Measurements from ENCODE around the gene RNF31.

RNF31 gene

GRCh38 chr14:24138396-24139271 lies 8.7 kb upstream of the RNF31 start:
- DNase-seq: no peak

DNA sequence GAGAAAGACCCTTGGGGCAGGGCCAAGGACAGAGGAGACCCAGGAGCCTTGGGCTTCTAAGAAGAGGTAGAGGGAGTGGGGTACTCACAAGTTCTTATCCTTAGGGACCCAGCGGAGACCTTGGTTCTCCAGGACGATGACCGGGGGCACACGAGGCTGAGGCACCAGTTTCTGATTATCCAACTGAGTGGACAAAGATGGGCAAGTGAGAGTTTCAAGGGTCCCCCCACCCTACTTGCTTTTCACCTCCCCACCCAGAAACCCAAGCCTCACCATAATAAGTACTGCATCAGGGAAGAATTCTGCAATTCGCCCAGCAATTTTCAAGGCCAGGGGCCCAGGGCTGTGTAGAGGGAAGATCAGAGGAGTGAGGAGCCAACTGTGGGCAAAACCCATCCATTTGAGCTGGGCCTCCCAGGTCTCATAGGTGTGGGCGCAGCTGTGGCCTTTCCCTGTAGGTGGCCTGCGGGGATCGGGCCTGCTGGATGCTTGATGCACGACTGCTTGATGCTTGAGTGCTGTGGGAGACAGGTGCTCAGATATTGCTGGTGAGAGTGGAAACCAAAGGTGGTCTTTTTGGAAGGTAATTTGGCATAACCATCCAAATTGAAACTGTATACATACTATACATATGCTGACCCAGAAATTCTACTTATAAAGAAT lies 7.9 kb upstream of the RNF31 start:
- DNase-seq: no peak

DNA sequence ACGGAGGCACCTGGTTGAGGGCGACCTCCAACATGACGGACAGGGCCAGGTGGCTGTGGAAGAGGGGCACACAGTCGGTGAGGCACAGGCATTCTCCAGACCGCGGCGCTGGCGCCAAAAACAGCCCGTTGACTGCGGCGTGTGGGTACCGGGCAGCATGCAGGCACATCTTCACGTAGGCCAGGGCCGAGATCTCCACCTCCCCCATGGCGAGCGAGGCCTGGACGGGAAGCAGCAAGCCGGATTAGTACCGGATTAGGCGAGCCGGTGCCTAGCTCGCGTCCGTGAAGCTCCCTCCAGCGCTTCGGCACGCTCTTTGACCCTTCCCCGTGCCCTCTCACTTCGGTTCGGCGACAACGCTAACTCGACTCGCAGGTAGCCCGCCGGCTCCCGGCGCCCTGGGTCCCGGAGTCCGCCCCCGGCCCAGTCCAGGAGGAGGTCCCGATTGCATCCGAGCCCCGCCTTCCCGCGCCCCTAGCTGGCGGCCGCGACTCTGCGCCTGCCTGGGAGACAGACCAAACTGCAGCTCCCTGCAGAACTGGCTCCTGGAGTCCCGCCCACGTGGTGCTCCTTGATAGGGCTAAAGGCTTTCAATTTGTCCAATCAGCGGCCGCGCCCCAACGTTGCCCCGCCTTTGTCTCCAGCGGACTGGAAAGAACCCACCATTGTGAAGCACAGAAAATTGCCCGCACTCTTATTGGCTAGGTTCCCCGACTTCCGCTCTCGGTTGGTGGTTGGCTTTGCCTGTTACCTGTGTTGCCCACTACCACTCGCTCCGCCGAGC lies 6.0 kb upstream of the RNF31 start, which contains the start of gene EMC9:
EMC9 (minus strand) TSS at position 495 of the 784 bp plus-strand sequence; CDS start at position 208, 287 bp downstream.
- DNase-seq: peak; percentile 99

- DNase-seq: no peak
Measured at GRCh38 chr14:24143511-24143910, 3.8 kb upstream of the RNF31 start.

DNA sequence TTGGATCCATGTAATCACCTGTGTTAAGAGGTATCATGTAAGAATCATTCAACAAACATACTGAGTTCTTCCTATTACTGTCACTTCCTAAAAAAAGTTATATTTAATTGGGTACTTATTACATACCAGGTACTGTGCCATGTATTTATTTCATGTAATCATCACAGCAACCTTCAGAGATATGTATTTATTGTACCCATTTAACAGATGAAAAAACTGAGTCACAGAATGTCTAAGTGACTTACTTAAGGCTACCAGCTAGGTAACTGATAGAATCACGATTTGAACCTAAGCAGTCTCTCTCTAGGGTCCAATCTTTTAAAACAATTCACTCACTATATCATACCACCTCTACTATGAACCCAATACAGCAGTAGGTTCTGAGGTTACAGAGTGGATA lies 2.8 kb upstream of the RNF31 start:
- no peak for DNase-seq

GRCh38 chr14:24145219-24145618 lies 2.1 kb upstream of the RNF31 start:
- no peak for DNase-seq

- no peak for DNase-seq
Measured at GRCh38 chr14:24145690-24146452, 1.4 kb upstream of the RNF31 start.

DNA sequence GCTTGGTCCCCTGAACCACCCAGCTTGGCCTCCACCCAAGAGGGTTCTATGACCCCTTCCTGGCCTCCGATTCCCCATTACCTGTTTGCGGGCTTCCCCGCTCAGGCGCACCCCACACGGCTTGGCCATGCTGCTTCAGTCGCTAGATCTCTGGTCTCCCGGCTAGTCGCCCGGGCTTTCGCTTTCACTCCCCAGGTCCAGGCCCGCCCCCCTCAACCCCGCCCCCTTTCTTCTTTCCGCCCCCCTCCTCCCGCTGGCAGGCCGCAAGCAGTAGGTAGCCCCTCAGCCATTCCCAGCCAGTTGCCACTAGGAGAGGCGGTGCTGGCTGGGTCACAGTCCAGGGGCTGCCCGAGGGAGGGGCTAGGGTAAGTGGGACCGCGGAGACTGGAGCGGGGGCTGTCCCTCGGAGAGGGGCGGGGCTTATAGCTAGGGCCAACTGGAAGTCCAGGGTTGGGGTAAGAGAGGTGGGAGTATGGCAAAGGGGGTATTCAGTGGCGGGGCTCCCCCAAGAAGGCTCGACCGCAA lies 783 bp upstream of the RNF31 start, which contains the start of gene PSME2:
PSME2 (minus strand) TSS at position 158 of the 525 bp plus-strand sequence; CDS start at position 129, 29 bp downstream.
- peak; percentile 78 for DNase-seq

- DNase-seq: no peak
Measured at GRCh38 chr14:24147761-24148428, 597 bp downstream of the RNF31 start.

DNA sequence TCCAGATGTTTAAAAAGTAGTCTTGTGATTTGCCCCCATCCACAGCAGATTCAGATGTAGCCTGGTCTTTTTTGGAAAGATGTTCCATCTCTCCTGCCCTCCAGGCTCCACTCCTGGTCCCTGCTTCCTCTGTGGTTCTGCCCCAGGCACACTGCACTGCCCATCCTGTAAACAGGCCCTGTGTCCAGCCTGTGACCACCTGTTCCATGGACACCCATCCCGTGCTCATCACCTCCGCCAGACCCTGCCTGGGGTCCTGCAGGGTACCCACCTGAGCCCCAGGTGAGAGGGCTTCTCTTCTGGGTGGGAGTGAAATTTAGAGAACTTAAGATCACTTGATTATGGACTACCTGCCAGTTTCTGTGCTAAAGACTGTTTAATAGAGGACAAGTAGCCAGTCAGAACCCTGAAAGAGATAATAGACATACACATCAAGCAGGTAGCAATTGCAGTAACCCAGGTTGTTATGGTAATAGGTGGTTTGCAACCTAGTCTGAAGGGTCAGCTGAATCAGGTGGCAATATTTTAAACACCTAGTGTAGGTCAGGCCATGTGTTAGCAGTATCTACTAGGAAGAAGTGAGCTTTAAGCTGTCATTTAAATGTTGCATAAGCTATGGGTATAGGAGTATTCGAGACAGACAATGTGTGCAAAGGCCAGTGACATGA lies 2.1 kb downstream of the RNF31 start:
- no peak for DNase-seq

DNA sequence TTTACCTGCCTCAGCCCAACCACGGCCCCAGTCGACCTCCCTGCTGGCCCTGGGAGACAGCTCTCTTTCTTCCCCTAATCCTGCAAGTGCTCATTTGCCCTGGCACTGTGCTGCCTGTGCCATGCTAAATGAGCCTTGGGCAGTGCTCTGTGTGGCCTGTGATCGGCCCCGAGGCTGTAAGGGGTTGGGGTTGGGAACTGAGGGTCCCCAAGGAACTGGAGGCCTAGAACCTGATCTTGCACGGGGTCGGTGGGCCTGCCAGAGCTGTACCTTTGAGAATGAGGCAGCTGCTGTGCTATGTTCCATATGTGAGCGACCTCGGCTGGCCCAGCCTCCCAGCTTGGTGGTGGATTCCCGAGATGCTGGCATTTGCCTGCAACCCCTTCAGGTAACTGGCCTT lies 2.8 kb downstream of the RNF31 start:
- no peak for DNase-seq

DNA sequence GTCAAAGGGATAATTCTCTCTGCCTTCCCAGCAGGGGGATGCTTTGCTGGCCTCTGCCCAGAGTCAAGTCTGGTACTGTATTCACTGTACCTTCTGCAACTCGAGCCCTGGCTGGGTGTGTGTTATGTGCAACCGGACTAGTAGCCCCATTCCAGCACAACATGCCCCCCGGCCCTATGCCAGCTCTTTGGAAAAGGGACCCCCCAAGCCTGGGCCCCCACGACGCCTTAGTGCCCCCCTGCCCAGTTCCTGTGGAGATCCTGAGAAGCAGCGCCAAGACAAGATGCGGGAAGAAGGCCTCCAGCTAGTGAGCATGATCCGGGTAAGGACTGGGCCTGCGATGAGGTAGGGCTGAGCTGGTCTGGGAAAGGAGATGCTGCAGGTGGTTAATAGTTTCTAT lies 3.3 kb downstream of the RNF31 start:
- DNase-seq: no peak

DNA sequence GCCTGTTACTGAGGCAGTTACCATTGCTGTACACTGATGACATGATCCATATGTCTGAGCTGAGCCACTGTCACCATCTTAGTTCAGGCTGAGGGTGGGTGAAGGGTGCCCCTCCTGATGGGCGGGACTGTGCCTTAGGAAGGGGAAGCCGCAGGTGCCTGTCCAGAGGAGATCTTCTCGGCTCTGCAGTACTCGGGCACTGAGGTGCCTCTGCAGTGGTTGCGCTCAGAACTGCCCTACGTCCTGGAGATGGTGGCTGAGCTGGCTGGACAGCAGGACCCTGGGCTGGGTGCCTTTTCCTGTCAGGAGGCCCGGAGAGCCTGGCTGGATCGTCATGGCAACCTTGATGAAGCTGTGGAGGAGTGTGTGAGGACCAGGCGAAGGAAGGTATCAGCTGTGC lies 3.7 kb downstream of the RNF31 start:
- DNase-seq: no peak

DNA sequence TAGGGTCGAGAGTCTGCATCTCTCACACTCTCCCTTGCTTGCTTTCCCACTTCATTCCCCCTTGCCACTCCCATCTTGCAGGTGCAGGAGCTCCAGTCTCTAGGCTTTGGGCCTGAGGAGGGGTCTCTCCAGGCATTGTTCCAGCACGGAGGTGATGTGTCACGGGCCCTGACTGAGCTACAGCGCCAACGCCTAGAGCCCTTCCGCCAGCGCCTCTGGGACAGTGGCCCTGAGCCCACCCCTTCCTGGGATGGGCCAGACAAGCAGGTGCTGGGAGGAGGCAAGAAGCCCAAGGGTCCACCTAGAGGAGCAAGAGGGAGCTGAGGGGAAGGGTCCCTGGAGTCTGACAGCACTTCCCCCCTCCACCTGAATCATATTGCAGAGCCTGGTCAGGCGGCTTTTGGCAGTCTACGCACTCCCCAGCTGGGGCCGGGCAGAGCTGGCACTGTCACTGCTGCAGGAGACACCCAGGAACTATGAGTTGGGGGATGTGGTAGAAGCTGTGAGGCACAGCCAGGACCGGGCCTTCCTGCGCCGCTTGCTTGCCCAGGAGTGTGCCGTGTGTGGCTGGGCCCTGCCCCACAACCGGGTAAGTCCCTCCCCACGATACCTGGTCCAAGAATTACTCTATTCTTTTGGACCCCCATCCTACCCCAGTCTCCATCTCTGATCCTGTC lies 4.2 kb downstream of the RNF31 start:
- DNase-seq: no peak

DNA sequence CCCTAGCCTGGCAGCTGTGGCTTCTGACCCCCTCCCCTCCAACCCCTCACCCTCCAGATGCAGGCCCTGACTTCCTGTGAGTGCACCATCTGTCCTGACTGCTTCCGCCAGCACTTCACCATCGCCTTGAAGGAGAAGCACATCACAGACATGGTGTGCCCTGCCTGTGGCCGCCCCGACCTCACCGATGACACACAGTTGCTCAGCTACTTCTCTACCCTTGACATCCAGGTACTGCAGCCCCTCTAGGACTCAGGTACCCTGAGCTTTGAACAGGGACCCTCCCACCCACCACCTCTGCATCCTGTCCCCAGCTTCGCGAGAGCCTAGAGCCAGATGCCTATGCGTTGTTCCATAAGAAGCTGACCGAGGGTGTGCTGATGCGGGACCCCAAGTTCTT lies 7.8 kb downstream of the RNF31 start:
- DNase-seq: no peak

- no peak for DNase-seq
Measured at GRCh38 chr14:24156840-24157239, 9.5 kb downstream of the RNF31 start.

- DNase-seq: no peak
Measured at GRCh38 chr14:24157331-24157730, 10.0 kb downstream of the RNF31 start.

DNA sequence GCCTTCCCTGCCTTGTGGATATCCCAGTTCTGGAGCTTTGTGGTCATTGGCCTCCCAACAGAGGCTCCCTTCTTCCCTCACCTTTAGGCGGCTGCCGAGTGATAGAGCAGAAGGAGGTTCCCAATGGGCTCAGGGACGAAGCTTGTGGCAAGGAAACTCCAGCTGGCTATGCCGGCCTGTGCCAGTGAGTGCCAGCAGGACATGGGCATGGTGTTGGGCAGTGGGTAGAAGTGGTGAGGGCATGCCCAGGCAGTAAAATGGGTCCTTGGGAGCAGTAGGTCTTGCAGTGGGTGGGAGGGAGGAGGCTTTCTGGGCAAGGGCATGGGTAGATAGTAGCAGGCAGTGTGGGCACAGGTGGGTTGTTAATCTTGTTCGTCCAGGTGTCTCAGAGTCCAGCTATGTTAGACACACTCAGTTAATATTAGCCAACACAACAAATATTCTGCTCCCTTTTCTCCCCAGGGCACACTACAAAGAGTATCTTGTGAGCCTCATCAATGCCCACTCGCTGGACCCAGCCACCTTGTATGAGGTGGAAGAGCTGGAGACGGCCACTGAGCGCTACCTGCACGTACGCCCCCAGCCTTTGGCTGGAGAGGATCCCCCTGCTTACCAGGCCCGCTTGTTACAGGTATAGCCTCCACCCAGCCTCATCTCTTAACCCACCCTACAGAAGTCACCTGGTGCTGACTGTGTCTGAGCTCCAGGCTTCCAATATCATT lies 12.6 kb downstream of the RNF31 start:
- no peak for DNase-seq

DNA sequence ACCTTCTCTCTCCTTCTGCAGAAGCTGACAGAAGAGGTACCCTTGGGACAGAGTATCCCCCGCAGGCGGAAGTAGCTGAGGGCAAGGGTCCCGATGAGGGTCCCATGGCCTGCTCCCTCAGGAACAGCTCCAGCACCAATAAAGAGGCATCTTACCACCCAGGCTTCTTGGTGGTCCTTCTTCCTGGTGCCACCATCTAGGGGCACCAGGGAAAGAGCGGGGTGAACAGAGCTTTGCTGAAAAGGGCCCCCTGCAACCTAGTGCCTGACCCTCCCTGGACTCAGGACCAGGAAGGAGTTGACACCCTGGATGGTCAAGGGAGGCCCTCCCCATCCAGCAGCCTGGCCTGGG lies 13.2 kb downstream of the RNF31 start:
- no peak for DNase-seq
